ENCODE measurements around the gene NOL4L.

NOL4L gene

GRCh38 chr20:32570401-32571190, 14.5 kb downstream of the NOL4L start:
- DNase-seq (ENCODE audit: low read depth), result no peak
- H3K4me3 ChIP-seq (ENCODE audit: low read depth, low read length), result no peak overlapping the region
- no peak for TF ChIP-seq CTCF (IDR thresholded peaks at IDR 0.05; ENCODE audit: insufficient read depth, low read depth, low read length, missing control alignments)

- H3K4me3 ChIP-seq (ENCODE audit: low read depth, low read length), result no peak overlapping the region
- DNase-seq (ENCODE audit: low read depth), result no peak
- TF ChIP-seq CTCF (IDR thresholded peaks at IDR 0.05; ENCODE audit: insufficient read depth, low read depth, low read length, missing control alignments), result no peak
Observed at GRCh38 chr20:32569380-32570305, 15.5 kb downstream of the NOL4L start.

GRCh38 chr20:32569018-32569379, 16.1 kb downstream of the NOL4L start:
- TF ChIP-seq CTCF (IDR thresholded peaks at IDR 0.05; ENCODE audit: insufficient read depth, low read depth, low read length, missing control alignments), result no peak
- DNase-seq (ENCODE audit: low read depth), result no peak
- no peak overlapping the region for H3K4me3 ChIP-seq (ENCODE audit: low read depth, low read length)

- no peak overlapping the region for H3K4me3 ChIP-seq (ENCODE audit: low read depth, low read length)
- DNase-seq (ENCODE audit: low read depth), result no peak
- TF ChIP-seq CTCF (IDR thresholded peaks at IDR 0.05; ENCODE audit: insufficient read depth, low read depth, low read length, missing control alignments), result no peak
Observed at GRCh38 chr20:32567384-32568178, 17.6 kb downstream of the NOL4L start.

- no peak overlapping the region for H3K4me3 ChIP-seq (ENCODE audit: low read depth, low read length)
- TF ChIP-seq CTCF (IDR thresholded peaks at IDR 0.05; ENCODE audit: insufficient read depth, low read depth, low read length, missing control alignments), result no peak
- DNase-seq (ENCODE audit: low read depth), result no peak
Observed at GRCh38 chr20:32566379-32567374, 18.5 kb downstream of the NOL4L start.

- H3K4me3 ChIP-seq (ENCODE audit: low read depth, low read length), result no peak overlapping the region
- no peak for DNase-seq (ENCODE audit: low read depth)
- TF ChIP-seq CTCF (IDR thresholded peaks at IDR 0.05; ENCODE audit: insufficient read depth, low read depth, low read length, missing control alignments), result no peak
Observed at GRCh38 chr20:32565735-32566032, 19.4 kb downstream of the NOL4L start.
